ENCODE measurements around the gene PTTG1IP. TPM values are rescaled to one million over a fixed set of nuclear protein-coding genes. Genes with fewer than 3 reads are reported as not detected.

Gene PTTG1IP
- total and polyA plus RNA-seq, 10 of the 15 experiments (the other 5 are each of a cell fraction or from before 2014, with no cell fraction given) = 2.4 to 56.4 (median 44.4) TPM

DNA sequence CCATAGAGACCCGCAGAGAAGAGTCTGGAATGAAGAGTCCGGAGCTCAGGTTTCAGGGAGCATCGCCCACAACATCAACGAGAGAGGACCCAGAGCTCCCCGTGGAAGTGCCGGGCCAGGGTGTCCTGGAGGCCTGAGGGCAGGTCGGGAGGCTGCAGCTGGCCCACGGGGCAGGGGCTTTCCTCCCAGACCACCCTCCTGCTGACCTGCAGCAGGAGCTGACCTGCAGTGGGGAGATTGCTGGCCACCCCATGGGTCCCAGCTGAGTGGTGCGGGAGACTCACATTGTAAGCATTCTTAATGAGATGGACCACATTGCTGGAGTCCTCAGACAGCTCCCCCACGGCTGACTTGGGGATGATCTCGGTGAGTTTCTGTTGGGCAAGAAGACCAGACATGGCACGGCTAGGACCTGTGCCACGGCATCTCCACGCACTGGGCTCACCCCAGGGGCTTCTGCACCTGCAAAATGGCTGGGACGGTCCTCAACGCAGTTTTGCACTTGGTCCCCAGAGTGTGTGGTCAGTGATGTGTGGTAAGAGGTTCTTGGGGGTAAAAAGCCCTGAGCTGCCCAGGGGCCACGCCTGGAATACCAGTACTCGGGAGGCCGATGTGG is 21.3 kb upstream of the PTTG1IP start (continued):
- TF ChIP-seq SMARCA5 (IDR thresholded peaks at IDR 0.05) (no peak), NBN (IDR thresholded peaks at IDR 0.05) (no peak), NFYB (IDR thresholded peaks at IDR 0.05; ENCODE audit: insufficient read depth, low read depth, low read length) (no peak)

DNA sequence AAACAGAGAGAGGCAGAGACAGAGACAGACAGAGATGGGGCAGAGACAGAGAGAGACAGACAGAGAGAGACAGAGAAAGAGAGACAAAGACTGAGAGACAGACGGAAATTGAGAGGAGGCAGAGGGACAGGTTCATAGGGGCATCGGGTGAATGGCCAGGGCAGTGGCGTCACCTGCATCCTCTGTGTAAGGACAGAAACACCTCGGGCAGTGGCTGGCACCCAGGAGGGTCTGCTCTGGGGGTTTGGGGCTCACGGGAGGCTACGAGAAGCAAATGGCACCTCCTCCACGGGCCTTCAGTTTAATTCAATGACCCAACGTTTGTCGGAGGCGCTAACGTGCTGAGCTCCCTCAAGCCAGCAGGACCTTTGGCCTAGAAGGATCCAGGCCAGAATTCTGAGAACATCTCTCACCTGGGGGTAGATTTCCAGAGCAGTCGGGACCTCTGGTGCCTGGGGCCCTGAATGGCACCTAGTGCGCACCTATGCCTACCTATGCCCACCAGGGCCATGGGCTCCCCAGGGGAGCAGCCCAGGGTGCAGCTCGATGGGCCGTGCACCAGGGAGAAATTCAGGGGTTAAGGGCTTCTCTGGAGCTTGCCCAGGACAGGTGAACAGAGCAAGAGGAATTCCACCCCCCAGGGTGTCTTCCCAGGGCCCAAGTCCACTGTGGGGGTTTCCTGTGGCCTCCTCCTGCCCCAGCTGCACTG is 20.6 kb upstream of the PTTG1IP start:
- ChIA-PET POLR2A (interaction anchor here (1.1 to 2.8 kb wide), 2 partner anchors 34 to 38 kb away, joined by 3 to 9 read pairs; no protein-coding TSS in a partner anchor), CTCF (interaction anchor here (0.8 to 5.5 kb wide), 10 partner anchors 12 to 243 kb away, joined by 3 to 80 read pairs (median 4); no protein-coding TSS in a partner anchor), RAD21 (ENCODE audit: unreplicated experiment) (interaction anchor here (2.1 to 3.9 kb wide), 2 partner anchors 35 to 39 kb away, joined by 7 to 32 read pairs; no protein-coding TSS in a partner anchor), SMC1A (ENCODE audit: uncharacterized antibody, unreplicated experiment) (interaction anchor here (1.4 to 6.1 kb wide), 2 partner anchors 13 to 39 kb away, joined by 3 to 56 read pairs; no protein-coding TSS in a partner anchor)
- intact Hi-C loops (cut with micrococcal nuclease; ENCODE audit: unreplicated experiment) = no loop called here
- DNase-seq (ENCODE audit: low read depth, low spot score) (no peak), ATAC-seq (no peak), FAIRE-seq (no peak)
- H3K27ac ChIP-seq (ENCODE audit: control insufficient read depth, insufficient read depth) = no peak overlapping the region
- H3K79me2 ChIP-seq (ENCODE audit: control insufficient read depth, insufficient read depth, low read length) = no peaks in the 10 kb centered on the region
- H3K4me1 ChIP-seq (ENCODE audit: control insufficient read depth, insufficient read depth, low read length) = no peaks in the 10 kb centered on the region
- no peaks in the 10 kb centered on the region for H3K27me3 ChIP-seq (replicated peaks in 1 of 2; ENCODE audit: control insufficient read depth in 2 of 2, insufficient read depth in 2 of 2, low read length in 1 of 2)
- no peak for TF ChIP-seq PML (IDR thresholded peaks at IDR 0.05; ENCODE audit: low read length)
- no peak for TF ChIP-seq HDGF (IDR thresholded peaks at IDR 0.05)
- no peak for TF ChIP-seq KDM1A (IDR thresholded peaks at IDR 0.05; ENCODE audit: borderline replicate concordance)
- TF ChIP-seq ASH2L (IDR thresholded peaks at IDR 0.05; ENCODE audit: borderline replicate concordance, low read depth) = no peak
- no peak for TF ChIP-seq NFYA (IDR thresholded peaks at IDR 0.05; ENCODE audit: borderline replicate concordance, low read depth, low read length)
- TF ChIP-seq MEF2A (IDR thresholded peaks at IDR 0.05; ENCODE audit: insufficient read depth, low read depth, low read length) = no peak
- TF ChIP-seq ZNF207 (IDR thresholded peaks at IDR 0.05; ENCODE audit: borderline replicate concordance) = no peak
- TF ChIP-seq TBL1XR1 (IDR thresholded peaks at IDR 0.05; ENCODE audit: low read depth, low read length) = no peak
- no peak for TF ChIP-seq DPF2 (IDR thresholded peaks at IDR 0.05)
- TF ChIP-seq MYC (IDR thresholded peaks at IDR 0.05; ENCODE audit: insufficient read depth, insufficient read length, insufficient replicate concordance, low read length, severe bottlenecking) = no peak
- TF ChIP-seq, protein P1, sequence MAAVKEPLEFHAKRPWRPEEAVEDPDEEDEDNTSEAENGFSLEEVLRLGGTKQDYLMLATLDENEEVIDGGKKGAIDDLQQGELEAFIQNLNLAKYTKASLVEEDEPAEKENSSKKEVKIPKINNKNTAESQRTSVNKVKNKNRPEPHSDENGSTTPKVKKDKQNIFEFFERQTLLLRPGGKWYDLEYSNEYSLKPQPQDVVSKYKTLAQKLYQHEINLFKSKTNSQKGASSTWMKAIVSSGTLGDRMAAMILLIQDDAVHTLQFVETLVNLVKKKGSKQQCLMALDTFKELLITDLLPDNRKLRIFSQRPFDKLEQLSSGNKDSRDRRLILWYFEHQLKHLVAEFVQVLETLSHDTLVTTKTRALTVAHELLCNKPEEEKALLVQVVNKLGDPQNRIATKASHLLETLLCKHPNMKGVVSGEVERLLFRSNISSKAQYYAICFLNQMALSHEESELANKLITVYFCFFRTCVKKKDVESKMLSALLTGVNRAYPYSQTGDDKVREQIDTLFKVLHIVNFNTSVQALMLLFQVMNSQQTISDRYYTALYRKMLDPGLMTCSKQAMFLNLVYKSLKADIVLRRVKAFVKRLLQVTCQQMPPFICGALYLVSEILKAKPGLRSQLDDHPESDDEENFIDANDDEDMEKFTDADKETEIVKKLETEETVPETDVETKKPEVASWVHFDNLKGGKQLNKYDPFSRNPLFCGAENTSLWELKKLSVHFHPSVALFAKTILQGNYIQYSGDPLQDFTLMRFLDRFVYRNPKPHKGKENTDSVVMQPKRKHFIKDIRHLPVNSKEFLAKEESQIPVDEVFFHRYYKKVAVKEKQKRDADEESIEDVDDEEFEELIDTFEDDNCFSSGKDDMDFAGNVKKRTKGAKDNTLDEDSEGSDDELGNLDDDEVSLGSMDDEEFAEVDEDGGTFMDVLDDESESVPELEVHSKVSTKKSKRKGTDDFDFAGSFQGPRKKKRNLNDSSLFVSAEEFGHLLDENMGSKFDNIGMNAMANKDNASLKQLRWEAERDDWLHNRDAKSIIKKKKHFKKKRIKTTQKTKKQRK (IDR thresholded peaks at IDR 0.05; ENCODE audit: low read depth, low read length) = no peak
- no peak for TF ChIP-seq MTA2 (IDR thresholded peaks at IDR 0.05; ENCODE audit: low read depth)
- TF ChIP-seq YY1 (IDR thresholded peaks at IDR 0.05; ENCODE audit: low read depth, low read length) = no peak
- H3K36me3 ChIP-seq (ENCODE audit: control insufficient read depth in 2 of 2, insufficient read depth in 2 of 2, low read length in 1 of 2) = peaks cover 3 to 13% of the 10 kb centered on the region in 2 experiments; a peak in 3 of 4 replicates
- 92% methylated on average over 15 of the region's 15 CpGs for WGBS (ENCODE audit: insufficient coverage, insufficient replicate concordance, low lambda C conversion rate, missing lambda C conversion rate)
- no peaks in the 10 kb centered on the region for H4K20me1 ChIP-seq (ENCODE audit: control insufficient read depth, insufficient read depth)
- no TSS peak for BruUV-seq (replicated peaks)
- in situ Hi-C loops (cut with MboI) = no loop called here
- no peak overlapping the region for H3K4me2 ChIP-seq (ENCODE audit: control insufficient read depth, insufficient read depth)
- H3K9me3 ChIP-seq (replicated peaks; ENCODE audit: control insufficient read depth, insufficient read depth, low read length) = no peaks in the 10 kb centered on the region
- H3K9ac ChIP-seq (ENCODE audit: control insufficient read depth, insufficient read depth, low read length) = no peak overlapping the region
- H2AFZ ChIP-seq (ENCODE audit: control insufficient read depth, low read depth, low read length) = no peak overlapping the region
- no peak overlapping the region for H3K4me3 ChIP-seq
